GM12878 (cell line): ENCODE measurements around the gene RETREG3. TPM values are rescaled to one million over a fixed set of nuclear protein-coding genes. Genes with fewer than 3 reads are reported as not detected.

Experiments used
- ATAC-seq: fragments of 200-7000 bp; cut with Tn5 transposase; 3 replicates; pipeline ENCODE4 v1.9.1; 2020; ENCODE audit warnings: mild to moderate bottlenecking, moderate library complexity
- BruUV-seq: library from RNA; stranded (reverse); fragments of 400-500 nt; replicated peaks from 2 replicates; lab custom pipeline; 2021; lab: Mats Ljungman, UMichigan
- CTCF ChIA-PET: fragments of 300-600 bp; sonication (Branson Sonifier 250); formaldehyde crosslinking; extraction: SDS; loops from one replicate; lab custom pipeline; 2021; ENCODE audit warnings: inconsistent platforms; lab: Yijun Ruan, JAX
- POLR2A ChIA-PET: fragments of 350-600 bp; formaldehyde crosslinking; extraction: SDS; loops from one replicate; lab custom pipeline; 2021; ENCODE audit warnings: inconsistent platforms; lab: Charles Lee
- RAD21 ChIA-PET: fragments of 300-600 bp; sonication (Branson Sonifier 250); formaldehyde crosslinking; loops from one replicate; lab custom pipeline; 2023; ENCODE audit warnings: antibody characterized with exemption; ENCODE audit not compliant: unreplicated experiment; lab: Charles Lee
- SMC1A ChIA-PET: fragments of 300-600 bp; sonication (Branson Sonifier 250); formaldehyde crosslinking; loops from one replicate; lab custom pipeline; 2023; ENCODE audit not compliant: unreplicated experiment, uncharacterized antibody; lab: Charles Lee
- DNase-seq: peaks from one replicate; pipeline ENCODE4 v3.0.0-alpha.2; 2011; ENCODE audit warnings: low read depth, low spot score
- FAIRE-seq: peaks from 3 replicates; lab custom pipeline; 2011; peaks lifted over from hg19 to GRCh38; lab: Jason Lieb, UNC
- H2AFZ ChIP-seq: 2 replicates; pipeline ENCODE4 v1.6.0; 2011; ENCODE audit warnings: low read depth, low read length, control low read depth; ENCODE audit not compliant: control insufficient read depth
- H3K27ac ChIP-seq: 2 replicates; pipeline ENCODE4 v1.5.1; 2011; ENCODE audit warnings: control low read depth; ENCODE audit not compliant: control insufficient read depth, insufficient read depth
- H3K27me3 ChIP-seq, 2 experiments: replicated peaks in 1 of 2; 2 replicates each; pipeline versions ENCODE4 v1.6.0 to v1.6.1; 2011; ENCODE audit warnings: low read length in 1 of 2; ENCODE audit not compliant: control insufficient read depth in 2 of 2, insufficient read depth in 2 of 2
- H3K36me3 ChIP-seq, 2 experiments: 2 replicates each; pipeline ENCODE4 v1.5.1; 2011; ENCODE audit warnings: low read length in 1 of 2; ENCODE audit not compliant: control insufficient read depth in 2 of 2, insufficient read depth in 2 of 2
- H3K4me1 ChIP-seq: 2 replicates; pipeline ENCODE4 v1.6.1; 2011; ENCODE audit warnings: mild to moderate bottlenecking, low read length, moderate library complexity, mixed read lengths; ENCODE audit not compliant: control insufficient read depth, insufficient read depth
- H3K4me2 ChIP-seq: 2 replicates; pipeline ENCODE4 v1.6.0; 2011; ENCODE audit warnings: control low read depth; ENCODE audit not compliant: control insufficient read depth, insufficient read depth
- H3K4me3 ChIP-seq: fragments of 200-600 bp; sonication (generic); 2 replicates; pipeline ENCODE4 v1.5.1; 2016
- H3K79me2 ChIP-seq: 2 replicates; pipeline ENCODE4 v1.6.0; 2011; ENCODE audit warnings: low read length; ENCODE audit not compliant: control insufficient read depth, insufficient read depth
- H3K9ac ChIP-seq: 2 replicates; pipeline ENCODE4 v1.8.0; 2011; ENCODE audit warnings: low read length, control low read depth, mixed read lengths; ENCODE audit not compliant: control insufficient read depth, insufficient read depth
- H3K9me3 ChIP-seq: replicated peaks from 3 replicates; pipeline ENCODE4 v1.5.1; 2011; ENCODE audit warnings: mild to moderate bottlenecking, low read length; ENCODE audit not compliant: control insufficient read depth, insufficient read depth
- H4K20me1 ChIP-seq: 2 replicates; pipeline ENCODE4 v1.6.0; 2011; ENCODE audit not compliant: control insufficient read depth, insufficient read depth
- BMI1 ChIP-seq: fragments of 450-650 bp; IDR thresholded peaks from 2 replicates; pipeline ENCODE4 v1.6.1; 2016; ENCODE audit warnings: mild to moderate bottlenecking, moderate library complexity, borderline replicate concordance
- CEBPB ChIP-seq, 2 experiments: fragments of 150-350 bp in 1 of 2; IDR thresholded peaks; 2 replicates each; pipeline ENCODE4 v1.6.1; 2012 to 2014; ENCODE audit warnings: low read depth in 2 of 2, low read length in 2 of 2, borderline replicate concordance in 1 of 2, inconsistent platforms in 1 of 2
- EZH2 ChIP-seq: IDR thresholded peaks from 2 replicates; pipeline ENCODE4 v1.6.1; 2012; ENCODE audit warnings: low read depth, mild to moderate bottlenecking, control low read depth, inconsistent platforms, low read length, borderline replicate concordance; ENCODE audit not compliant: control insufficient read depth
- FOS ChIP-seq: IDR thresholded peaks from 3 replicates; pipeline ENCODE4 v1.6.1; 2011; ENCODE audit warnings: borderline replicate concordance; ENCODE audit not compliant: insufficient read length; ENCODE audit errors: extremely low read depth
- HDAC6 ChIP-seq: fragments of 200-600 bp; sonication (generic); IDR thresholded peaks from one replicate; pipeline ENCODE4 v1.8.0; 2017; ENCODE audit warnings: antibody characterized with exemption; ENCODE audit not compliant: unreplicated experiment
- IKZF1 ChIP-seq: fragments of 450-650 bp; conservative IDR thresholded peaks from 2 replicates; pipeline ENCODE4 v1.6.1; 2017; ENCODE audit warnings: antibody characterized with exemption, mild to moderate bottlenecking
- LARP7 ChIP-seq: fragments of 450-650 bp; IDR thresholded peaks from 2 replicates; pipeline ENCODE4 v1.6.1; 2017; ENCODE audit warnings: mild to moderate bottlenecking
- NFYA ChIP-seq: IDR thresholded peaks from 2 replicates; pipeline ENCODE4 v1.6.1; 2011; ENCODE audit warnings: low read depth, mild to moderate bottlenecking, low read length, improper control_type of control experiment, borderline replicate concordance
- SUPT20H ChIP-seq: IDR thresholded peaks from 2 replicates; pipeline ENCODE4 v1.6.1; 2011; ENCODE audit warnings: low read depth, mild to moderate bottlenecking, low read length, moderate library complexity, borderline replicate concordance; ENCODE audit not compliant: control insufficient read depth
- ZNF274 ChIP-seq: IDR thresholded peaks from one replicate; pipeline ENCODE4 v1.8.0; 2011; ENCODE audit not compliant: insufficient read length, insufficient read depth
- WGBS: methylation state at CpG from one replicate; pipeline ENCODE4 v1.1.6; 2016; ENCODE audit warnings: low lambda C conversion rate; ENCODE audit not compliant: insufficient replicate concordance, insufficient coverage; ENCODE audit errors: missing lambda C conversion rate; 5-methylcytosine and 5-hydroxymethylcytosine counted together
- in situ Hi-C: fragments of 300-500 bp; cut with MboI; formaldehyde crosslinking; loops from 9 replicates; pipeline ENCODE4 v1.14.3; 2018; ENCODE audit warnings: mixed read lengths
- intact Hi-C: fragments of 100-400 bp; cut with micrococcal nuclease; formaldehyde crosslinking; loops from one replicate; pipeline ENCODE4 v1.14.2; 2022; ENCODE audit not compliant: unreplicated experiment
- polyA plus RNA-seq, 11 experiments: library from polyadenylated mRNA; depleted of rRNA in 4 of 11; unstranded in 6 of 11; stranded (reverse) in 5 of 11; fragments of >200 nt; fragmentation: Nextera tagmentation in 4 of 11; fragmentation: Illumina TruSeq in 1 of 11; extraction: Ambion mirVana in 4 of 11; extraction: Trizol in 1 of 11; gene quantifications; 1 replicate in 1 of 11; 2 replicates in 10 of 11; pipeline versions ENCODE4 v1.2.1 to v1.2.3, GENCODE V29; 2011 to 2016; ENCODE audit warnings: inconsistent platforms in 2 of 11, missing spikeins in 2 of 11, low read depth in 1 of 11
- total RNA-seq, 4 experiments: library from RNA; depleted of rRNA in 3 of 4; stranded (reverse); fragments of >200 nt in 3 of 4; fragmentation: Illumina TruSeq in 1 of 4; extraction: Trizol in 1 of 4; gene quantifications; 2 replicates each; pipeline versions ENCODE4 v1.2.1 to v1.2.3, GENCODE V29; 2013 to 2021
- TF ChIP-seq, protein P1 (sequence below): fragments of 450-650 bp; IDR thresholded peaks from 2 replicates; pipeline ENCODE4 v1.6.1; 2016; ENCODE audit warnings: mild to moderate bottlenecking
- TF ChIP-seq, protein P2 (sequence below): IDR thresholded peaks from 2 replicates; pipeline ENCODE4 v1.6.1; 2012; ENCODE audit warnings: improper control_type of control experiment, low read depth, low read length; ENCODE audit not compliant: insufficient replicate concordance

RETREG3 gene
- total and polyA plus RNA-seq, 10 of the 15 experiments (the other 5 are each of a cell fraction or from before 2014, with no cell fraction given) = 7.0 to 50.6 (median 27.3) TPM

DNA sequence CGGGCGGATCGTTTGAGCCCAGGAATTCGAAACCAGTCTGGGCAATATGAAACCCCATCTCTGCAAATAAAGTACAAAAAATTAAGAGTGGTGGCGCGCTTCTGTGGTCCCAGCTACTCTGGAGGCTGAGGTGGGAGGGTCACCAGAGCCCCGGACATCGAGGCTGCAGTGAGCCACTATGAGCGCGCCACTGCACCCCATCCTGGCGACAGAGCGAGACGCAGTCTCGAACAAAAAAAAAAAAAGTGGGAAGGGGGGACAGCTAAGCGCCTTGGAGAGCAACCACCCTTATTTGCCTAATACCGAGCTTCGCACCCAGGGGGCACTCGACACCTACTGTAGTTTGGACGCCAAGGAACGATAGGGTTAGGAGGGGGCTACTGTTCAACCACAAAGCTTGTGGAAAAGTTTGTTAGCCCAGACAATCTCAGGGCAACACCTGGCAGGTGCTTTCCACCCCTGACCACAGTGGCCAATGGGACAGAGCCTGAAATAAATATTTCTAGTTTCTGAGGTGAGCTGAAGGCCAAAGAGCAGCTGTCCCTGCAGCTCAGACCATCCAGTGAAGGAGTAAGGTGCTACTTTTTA is 30.8 kb downstream of the RETREG3 start:
- ATAC-seq = peak; percentile 85
- in situ Hi-C loops = loop anchor here (10.0 kb wide), 1 partner anchor 186 kb away; the partner anchor contains the start of gene RAMP2
- DNase-seq = peak; percentile 92
- H3K9ac ChIP-seq = peak overlapping the region; percentile 90
- H3K27me3 ChIP-seq = no peaks in the 10 kb centered on the region
- H3K27ac ChIP-seq = peak overlapping the region; percentile 89
- RAD21 ChIA-PET = interaction anchor here (0.6 to 5.3 kb wide), 35 partner anchors 8 to 420 kb away, joined by 3 to 152 read pairs (median 9); partner anchors contain the start of genes BECN1, CCR10, CNTNAP1 and MLX
- no peaks in the 10 kb centered on the region for H3K9me3 ChIP-seq
- BruUV-seq = no TSS peak
- peak; percentile 86 for FAIRE-seq
- peaks cover 18 to 29% of the 10 kb centered on the region in 2 experiments for H3K36me3 ChIP-seq
- POLR2A ChIA-PET = interaction anchor here (0.5 to 6.5 kb wide), 29 partner anchors 11 to 494 kb away, joined by 3 to 120 read pairs (median 5); partner anchors contain the start of genes CNTNAP1, MLX, PLEKHH3 and RETREG3
- peaks cover 2% of the 10 kb centered on the region; the same call in 1 of the 2 replicates for H4K20me1 ChIP-seq
- SMC1A ChIA-PET = interaction anchor here (0.6 to 5.7 kb wide), 44 partner anchors 8 to 420 kb away, joined by 3 to 124 read pairs (median 6); partner anchors contain the start of genes BECN1, CCR10, PLEKHH3 and PSME3
- WGBS = 2% methylated on average over 20 of the region's 20 CpGs
- no peak overlapping the region for H2AFZ ChIP-seq
- intact Hi-C loops = loop anchor here (1.0 to 10.0 kb wide), 7 partner anchors 30 to 356 kb away; partner anchors contain the start of genes BECN1, CCR10, RETREG3 and TUBG1
- peak overlapping the region; percentile 79 for H3K4me3 ChIP-seq
- CTCF ChIA-PET = interaction anchor here (0.6 to 9.8 kb wide), 58 partner anchors 8 to 436 kb away, joined by 3 to 239 read pairs (median 6); partner anchors contain the start of genes BECN1, CCR10, MLX and PLEKHH3
- peaks cover 17% of the 10 kb centered on the region for H3K79me2 ChIP-seq
- H3K4me2 ChIP-seq = peak overlapping the region; percentile 78
- H3K4me1 ChIP-seq = peaks cover 16% of the 10 kb centered on the region
- TF ChIP-seq BMI1 (no peak), SUPT20H (no peak), EZH2 (no peak), ZNF274 (no peak), FOS (no peak), NFYA (no peak), CEBPB (IDR thresholded peaks at IDR 0.05; ENCODE audit: borderline replicate concordance in 1 of 2, low read depth in 2 of 2, low read length in 2 of 2) (no peak), IKZF1 (peak; percentile 97), LARP7 (no peak), HDAC6 (no peak)
- TF ChIP-seq, protein P1, sequence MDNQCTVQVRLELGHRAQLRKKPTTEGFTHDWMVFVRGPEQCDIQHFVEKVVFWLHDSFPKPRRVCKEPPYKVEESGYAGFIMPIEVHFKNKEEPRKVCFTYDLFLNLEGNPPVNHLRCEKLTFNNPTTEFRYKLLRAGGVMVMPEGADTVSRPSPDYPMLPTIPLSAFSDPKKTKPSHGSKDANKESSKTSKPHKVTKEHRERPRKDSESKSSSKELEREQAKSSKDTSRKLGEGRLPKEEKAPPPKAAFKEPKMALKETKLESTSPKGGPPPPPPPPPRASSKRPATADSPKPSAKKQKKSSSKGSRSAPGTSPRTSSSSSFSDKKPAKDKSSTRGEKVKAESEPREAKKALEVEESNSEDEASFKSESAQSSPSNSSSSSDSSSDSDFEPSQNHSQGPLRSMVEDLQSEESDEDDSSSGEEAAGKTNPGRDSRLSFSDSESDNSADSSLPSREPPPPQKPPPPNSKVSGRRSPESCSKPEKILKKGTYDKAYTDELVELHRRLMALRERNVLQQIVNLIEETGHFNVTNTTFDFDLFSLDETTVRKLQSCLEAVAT = no peak
- TF ChIP-seq, protein P2, sequence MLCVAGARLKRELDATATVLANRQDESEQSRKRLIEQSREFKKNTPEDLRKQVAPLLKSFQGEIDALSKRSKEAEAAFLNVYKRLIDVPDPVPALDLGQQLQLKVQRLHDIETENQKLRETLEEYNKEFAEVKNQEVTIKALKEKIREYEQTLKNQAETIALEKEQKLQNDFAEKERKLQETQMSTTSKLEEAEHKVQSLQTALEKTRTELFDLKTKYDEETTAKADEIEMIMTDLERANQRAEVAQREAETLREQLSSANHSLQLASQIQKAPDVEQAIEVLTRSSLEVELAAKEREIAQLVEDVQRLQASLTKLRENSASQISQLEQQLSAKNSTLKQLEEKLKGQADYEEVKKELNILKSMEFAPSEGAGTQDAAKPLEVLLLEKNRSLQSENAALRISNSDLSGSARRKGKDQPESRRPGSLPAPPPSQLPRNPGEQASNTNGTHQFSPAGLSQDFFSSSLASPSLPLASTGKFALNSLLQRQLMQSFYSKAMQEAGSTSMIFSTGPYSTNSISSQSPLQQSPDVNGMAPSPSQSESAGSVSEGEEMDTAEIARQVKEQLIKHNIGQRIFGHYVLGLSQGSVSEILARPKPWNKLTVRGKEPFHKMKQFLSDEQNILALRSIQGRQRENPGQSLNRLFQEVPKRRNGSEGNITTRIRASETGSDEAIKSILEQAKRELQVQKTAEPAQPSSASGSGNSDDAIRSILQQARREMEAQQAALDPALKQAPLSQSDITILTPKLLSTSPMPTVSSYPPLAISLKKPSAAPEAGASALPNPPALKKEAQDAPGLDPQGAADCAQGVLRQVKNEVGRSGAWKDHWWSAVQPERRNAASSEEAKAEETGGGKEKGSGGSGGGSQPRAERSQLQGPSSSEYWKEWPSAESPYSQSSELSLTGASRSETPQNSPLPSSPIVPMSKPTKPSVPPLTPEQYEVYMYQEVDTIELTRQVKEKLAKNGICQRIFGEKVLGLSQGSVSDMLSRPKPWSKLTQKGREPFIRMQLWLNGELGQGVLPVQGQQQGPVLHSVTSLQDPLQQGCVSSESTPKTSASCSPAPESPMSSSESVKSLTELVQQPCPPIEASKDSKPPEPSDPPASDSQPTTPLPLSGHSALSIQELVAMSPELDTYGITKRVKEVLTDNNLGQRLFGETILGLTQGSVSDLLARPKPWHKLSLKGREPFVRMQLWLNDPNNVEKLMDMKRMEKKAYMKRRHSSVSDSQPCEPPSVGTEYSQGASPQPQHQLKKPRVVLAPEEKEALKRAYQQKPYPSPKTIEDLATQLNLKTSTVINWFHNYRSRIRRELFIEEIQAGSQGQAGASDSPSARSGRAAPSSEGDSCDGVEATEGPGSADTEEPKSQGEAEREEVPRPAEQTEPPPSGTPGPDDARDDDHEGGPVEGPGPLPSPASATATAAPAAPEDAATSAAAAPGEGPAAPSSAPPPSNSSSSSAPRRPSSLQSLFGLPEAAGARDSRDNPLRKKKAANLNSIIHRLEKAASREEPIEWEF = no peak
